IPS-18c (cell line): Measurements from ENCODE around the gene TMEM234.

Source experiments
- H3K4me3 ChIP-seq: 2 replicates; pipeline ENCODE4 v1.7.0; 2013; ENCODE audit warnings: low read depth, mild to moderate bottlenecking, low read length, moderate library complexity; ENCODE audit not compliant: insufficient read depth
- H3K9me3 ChIP-seq: one replicate; pipeline ENCODE4 v1.6.1; 2013; ENCODE audit warnings: mild to moderate bottlenecking, low read length, moderate library complexity; ENCODE audit not compliant: control insufficient read depth, insufficient read depth

Gene TMEM234

GRCh38 chr1:32242341-32242851, 20.2 kb upstream of the TMEM234 start:
- Histone ChIP-seq H3K9me3 (peaks cover 2% of the 10 kb centered on the region), H3K4me3 (no peak overlapping the region)

GRCh38 chr1:32241001-32241763, 19.0 kb upstream of the TMEM234 start:
- peak overlapping the region; percentile 87 for H3K4me3 ChIP-seq

GRCh38 chr1:32240140-32240951, 18.2 kb upstream of the TMEM234 start:
- peaks cover 2% of the 10 kb centered on the region for H3K9me3 ChIP-seq
- peak overlapping the region; percentile 87 for H3K4me3 ChIP-seq

More at GRCh38 chr1:32241001-32241763, 19.0 kb upstream of the TMEM234 start:
- H3K9me3 ChIP-seq = peaks cover 2% of the 10 kb centered on the region

- H3K4me3 ChIP-seq = peak overlapping the region; percentile 87
Observed at GRCh38 chr1:32239790-32240139, 17.6 kb upstream of the TMEM234 start.

GRCh38 chr1:32239337-32239736, 17.2 kb upstream of the TMEM234 start:
- peak overlapping the region; percentile 87 for H3K4me3 ChIP-seq
- peaks cover 2% of the 10 kb centered on the region for H3K9me3 ChIP-seq

More at GRCh38 chr1:32239790-32240139, 17.6 kb upstream of the TMEM234 start:
- H3K9me3 ChIP-seq = peaks cover 2% of the 10 kb centered on the region

- Histone ChIP-seq H3K9me3 (peaks cover 2% of the 10 kb centered on the region), H3K4me3 (no peak overlapping the region)
Observed at GRCh38 chr1:32234792-32235191, 12.6 kb upstream of the TMEM234 start.

GRCh38 chr1:32232558-32233304, 10.6 kb upstream of the TMEM234 start:
- Histone ChIP-seq H3K4me3 (no peak overlapping the region), H3K9me3 (no peaks in the 10 kb centered on the region)

- H3K4me3 ChIP-seq = no peak overlapping the region
- H3K9me3 ChIP-seq = no peaks in the 10 kb centered on the region
Observed at GRCh38 chr1:32231843-32232432, 9.8 kb upstream of the TMEM234 start.

- Histone ChIP-seq H3K4me3 (no peak overlapping the region), H3K9me3 (no peaks in the 10 kb centered on the region)
Observed at GRCh38 chr1:32228771-32229170, 6.6 kb upstream of the TMEM234 start.

GRCh38 chr1:32224285-32224684, 2.1 kb upstream of the TMEM234 start:
- Histone ChIP-seq H3K4me3 (no peak overlapping the region), H3K9me3 (no peaks in the 10 kb centered on the region)

GRCh38 chr1:32223683-32224082, 1.5 kb upstream of the TMEM234 start:
- Histone ChIP-seq H3K9me3 (no peaks in the 10 kb centered on the region), H3K4me3 (no peak overlapping the region)

- Histone ChIP-seq H3K4me3 (peak overlapping the region; percentile 96), H3K9me3 (no peaks in the 10 kb centered on the region)
Observed at GRCh38 chr1:32221581-32221979, 573 bp downstream of the TMEM234 start.

- no peaks in the 10 kb centered on the region for H3K9me3 ChIP-seq
- H3K4me3 ChIP-seq = peak overlapping the region; percentile 96
Observed at GRCh38 chr1:32220746-32221580, 1.2 kb downstream of the TMEM234 start.

GRCh38 chr1:32219022-32219421, 3.1 kb downstream of the TMEM234 start:
- Histone ChIP-seq H3K9me3 (no peaks in the 10 kb centered on the region), H3K4me3 (no peak overlapping the region)

- H3K9me3 ChIP-seq = no peaks in the 10 kb centered on the region
Observed at GRCh38 chr1:32216566-32216965, 5.6 kb downstream of the TMEM234 start.

More at GRCh38 chr1:32216566-32216965, 5.6 kb downstream of the TMEM234 start:
- H3K4me3 ChIP-seq = no peak overlapping the region
